CD4-positive, alpha-beta memory T cell (primary cell): ENCODE results near the gene DDX52. TPM values are rescaled to one million over a fixed set of nuclear protein-coding genes. Genes with fewer than 3 reads are reported as not detected.

ENCODE experiments used
- CTCF ChIA-PET: fragments of 350-600 bp; sonication (Branson Sonifier 250); formaldehyde crosslinking; loops from one replicate; lab custom pipeline; 2021; ENCODE audit warnings: inconsistent platforms; ENCODE audit not compliant: partially characterized antibody; lab: Charles Lee
- POLR2A ChIA-PET: fragments of 350-600 bp; sonication (Branson Sonifier 250); formaldehyde crosslinking; loops from one replicate; lab custom pipeline; 2021; ENCODE audit not compliant: partially characterized antibody; lab: Charles Lee
- DNase-seq, 5 donors: peaks; one replicate each; pipeline versions ENCODE4 v3.0.0 to v3.0.0-alpha.2; 2020 to 2022; ENCODE audit warnings: mixed read lengths in 1 of 5
- H3K27ac ChIP-seq: one replicate; pipeline ENCODE4 v1.7.0; 2013; ENCODE audit warnings: low read depth, low read length
- H3K27me3 ChIP-seq: 2 replicates; pipeline ENCODE4 v1.7.0; 2013; ENCODE audit warnings: mild to moderate bottlenecking, low read length, moderate library complexity; ENCODE audit not compliant: insufficient read depth
- H3K36me3 ChIP-seq: 2 replicates; pipeline ENCODE4 v1.7.0; 2013; ENCODE audit warnings: mild to moderate bottlenecking, low read length, moderate library complexity; ENCODE audit not compliant: insufficient read depth
- H3K4me1 ChIP-seq: 2 replicates; pipeline ENCODE4 v1.7.0; 2013; ENCODE audit warnings: mild to moderate bottlenecking, low read length, moderate library complexity; ENCODE audit not compliant: insufficient read depth
- H3K4me3 ChIP-seq, 2 donors: one replicate each; pipeline ENCODE4 v1.7.0; 2013; ENCODE audit warnings: low read length in 2 of 2, mild to moderate bottlenecking in 1 of 2
- H3K9me3 ChIP-seq, 2 donors: one replicate each; pipeline ENCODE4 v1.7.0; 2013; ENCODE audit warnings: low read length in 2 of 2, control low read depth in 1 of 2; ENCODE audit not compliant: control insufficient read depth in 1 of 2
- H3K27ac Mint-ChIP-seq, 7 donors: one replicate each; pipeline ENCODE4 v1.8.0; 2020 to 2021; ENCODE audit warnings: mixed read lengths in 7 of 7, mild to moderate bottlenecking in 6 of 7, inconsistent platforms in 3 of 7, moderate library complexity in 3 of 7
- H3K27me3 Mint-ChIP-seq, 2 donors: one replicate each; pipeline ENCODE4 v1.8.0; 2020 to 2021; ENCODE audit warnings: mixed read lengths in 2 of 2
- H3K36me3 Mint-ChIP-seq, 2 donors: one replicate each; pipeline ENCODE4 v1.8.0; 2020 to 2021; ENCODE audit warnings: mixed read lengths in 2 of 2, inconsistent platforms in 1 of 2, mild to moderate bottlenecking in 1 of 2
- H3K4me1 Mint-ChIP-seq, 4 donors: one replicate each; pipeline ENCODE4 v1.8.0; 2020 to 2021; ENCODE audit warnings: mixed read lengths in 4 of 4, mild to moderate bottlenecking in 1 of 4
- H3K4me3 Mint-ChIP-seq, 8 donors: one replicate each; pipeline ENCODE4 v1.8.0; 2020 to 2021; ENCODE audit warnings: mixed read lengths in 8 of 8, mild to moderate bottlenecking in 7 of 8, moderate library complexity in 6 of 8, inconsistent platforms in 3 of 8
- H3K9me3 Mint-ChIP-seq, 8 donors: one replicate each; pipeline ENCODE4 v1.8.0; 2020 to 2021; ENCODE audit warnings: mixed read lengths in 8 of 8, mild to moderate bottlenecking in 5 of 8, inconsistent platforms in 3 of 8, moderate library complexity in 1 of 8
- intact Hi-C: fragments of 100-400 bp; cut with micrococcal nuclease; formaldehyde crosslinking; loops from one replicate; pipeline ENCODE4 v1.15.1; 2023
- polyA plus RNA-seq, 2 donors: library from polyadenylated mRNA; unstranded; fragments of 300-500 nt; fragmentation: Illumina TruSeq; gene quantifications; one replicate each; pipeline ENCODE4 v1.2.3, GENCODE V29; 2021
- total RNA-seq, 2 experiments: library from RNA; stranded (reverse); gene quantifications; one replicate each; pipeline ENCODE4 v1.2.3, GENCODE V29; 2021

The DDX52 gene
- total and polyA plus RNA-seq, 4 experiments from 2014 or later: 10.9 to 26.5 (median 20.9) TPM

DNA sequence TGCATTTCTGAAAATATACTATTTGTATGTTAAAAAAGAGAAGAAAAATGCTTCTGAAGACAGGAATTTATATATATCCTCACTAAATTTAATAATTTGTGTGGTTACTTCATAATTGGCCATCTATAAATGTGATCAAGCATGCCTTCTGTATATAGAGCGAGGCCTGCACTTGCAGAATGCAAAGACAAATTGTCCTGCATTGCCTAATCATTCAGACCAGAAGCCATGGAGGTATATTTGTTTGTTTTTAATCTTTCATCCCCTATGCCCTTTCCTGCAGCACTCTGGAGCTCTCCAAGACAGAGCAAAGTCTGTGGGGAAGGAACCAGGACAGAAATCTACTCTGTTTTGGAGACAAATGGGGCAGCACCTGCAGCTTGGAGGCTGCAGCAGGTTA is 23.8 kb upstream of the DDX52 start:
- H3K36me3 Mint-ChIP-seq: no peaks in the 10 kb centered on the region
- DNase-seq: no peak
- H3K27me3 Mint-ChIP-seq: peaks cover 0 to 1% of the 10 kb centered on the region in 2 donors
- no peaks in the 10 kb centered on the region for H3K27me3 ChIP-seq
- ChIA-PET POLR2A (no interaction called here), CTCF (no interaction called here)
- H3K9me3 ChIP-seq: no peaks in the 10 kb centered on the region
- no peaks in the 10 kb centered on the region for H3K9me3 Mint-ChIP-seq
- no peaks in the 10 kb centered on the region for H3K4me1 Mint-ChIP-seq
- H3K27ac Mint-ChIP-seq: no peak overlapping the region
- H3K4me3 ChIP-seq: no peak overlapping the region
- H3K27ac ChIP-seq: no peak overlapping the region
- no peaks in the 10 kb centered on the region for H3K36me3 ChIP-seq
- intact Hi-C loops: no loop called here
- no peak overlapping the region for H3K4me3 Mint-ChIP-seq
- no peaks in the 10 kb centered on the region for H3K4me1 ChIP-seq

DNA sequence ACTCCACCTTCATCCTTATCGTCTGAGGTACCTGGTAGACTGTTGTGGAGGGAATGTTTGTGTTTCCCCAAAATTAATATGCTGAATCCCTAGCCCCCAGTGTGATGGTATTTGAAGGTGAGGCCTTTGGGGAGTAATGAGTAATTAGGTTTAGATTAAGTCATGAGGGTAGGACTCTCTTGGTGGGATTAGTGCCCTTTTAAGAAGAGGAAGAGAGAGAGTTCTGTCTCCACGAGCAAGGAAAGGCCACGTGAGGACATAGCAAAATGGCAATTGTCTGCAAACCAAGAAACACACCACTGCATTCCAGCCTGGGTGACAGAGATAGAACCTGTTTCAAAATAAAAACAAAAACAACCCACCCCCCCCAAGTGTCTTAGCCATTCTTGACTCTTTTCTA is 21.0 kb upstream of the DDX52 start:
- DNase-seq: no peak
- H3K27me3 ChIP-seq: no peaks in the 10 kb centered on the region
- CTCF ChIA-PET: no interaction called here
- POLR2A ChIA-PET: no interaction called here
- H3K4me3 ChIP-seq: no peak overlapping the region
- no peaks in the 10 kb centered on the region for H3K36me3 ChIP-seq
- no peak overlapping the region for H3K27ac ChIP-seq
- Mint-ChIP-seq H3K9me3 (no peaks in the 10 kb centered on the region), H3K4me3 (no peak overlapping the region), H3K36me3 (no peaks in the 10 kb centered on the region), H3K4me1 (no peaks in the 10 kb centered on the region), H3K27me3 (peaks cover 1% of the 10 kb centered on the region in 2 donors), H3K27ac (no peak overlapping the region)
- no peaks in the 10 kb centered on the region for H3K4me1 ChIP-seq
- intact Hi-C loops: no loop called here
- no peaks in the 10 kb centered on the region for H3K9me3 ChIP-seq

DNA sequence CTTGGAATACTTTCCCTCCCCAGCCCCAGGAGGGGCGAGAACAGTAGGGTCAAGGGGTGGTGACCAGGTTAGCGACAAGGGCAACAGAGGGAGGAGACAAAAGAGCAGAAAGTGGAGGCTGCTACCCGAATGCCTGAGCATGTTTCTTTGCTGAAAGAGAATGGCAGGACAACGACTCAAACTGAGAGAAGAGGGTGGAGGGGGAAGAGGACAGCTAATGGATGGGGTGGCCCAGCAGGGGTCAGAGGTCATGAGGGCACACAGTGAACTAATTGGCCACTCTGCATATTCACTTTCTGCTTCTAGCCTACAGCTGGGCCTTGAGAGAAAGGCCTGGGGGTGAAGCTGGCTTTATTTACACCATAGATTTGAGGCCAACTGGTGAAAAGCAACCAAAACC is 19.1 kb upstream of the DDX52 start:
- POLR2A ChIA-PET: no interaction called here
- H3K36me3 ChIP-seq: no peaks in the 10 kb centered on the region
- H3K27ac Mint-ChIP-seq: no peak overlapping the region
- H3K27me3 ChIP-seq: no peaks in the 10 kb centered on the region
- no peak for DNase-seq
- intact Hi-C loops: no loop called here
- peaks cover 1 to 2% of the 10 kb centered on the region in 2 donors for H3K27me3 Mint-ChIP-seq
- no peaks in the 10 kb centered on the region for H3K9me3 Mint-ChIP-seq
- H3K36me3 Mint-ChIP-seq: no peaks in the 10 kb centered on the region
- CTCF ChIA-PET: no interaction called here
- no peaks in the 10 kb centered on the region for H3K4me1 ChIP-seq
- no peak overlapping the region for H3K4me3 ChIP-seq
- H3K9me3 ChIP-seq: no peaks in the 10 kb centered on the region
- no peaks in the 10 kb centered on the region for H3K4me1 Mint-ChIP-seq
- no peak overlapping the region for H3K27ac ChIP-seq
- H3K4me3 Mint-ChIP-seq: no peak overlapping the region

DNA sequence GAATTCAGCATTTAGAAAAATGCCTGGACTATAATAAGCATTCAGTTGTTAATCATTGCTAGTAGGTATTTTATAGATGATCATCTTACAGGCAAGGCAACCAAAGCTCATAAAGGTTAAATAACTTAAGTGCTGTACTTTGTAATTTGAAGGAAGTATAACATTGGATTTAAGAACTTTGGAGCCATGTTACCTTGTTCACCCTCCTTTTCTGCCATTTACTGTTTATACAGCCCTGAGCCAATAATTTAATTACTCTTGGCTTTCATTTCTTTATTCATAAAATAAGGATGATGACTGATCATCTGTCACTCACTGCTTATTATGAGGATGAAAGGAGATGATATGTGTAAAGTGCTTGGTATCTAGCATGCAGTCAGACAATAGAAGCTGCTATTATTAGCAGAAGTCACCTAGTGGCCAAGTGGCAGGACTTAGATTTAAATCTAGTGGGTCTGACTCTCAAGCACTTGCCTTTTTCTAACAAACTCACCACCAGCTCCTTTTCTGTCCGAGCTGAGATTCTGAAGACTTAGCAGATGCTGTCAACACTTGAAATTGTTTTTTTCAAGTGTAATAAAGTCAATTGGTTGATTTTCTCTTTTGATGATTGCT is 18.3 kb upstream of the DDX52 start:
- H3K36me3 ChIP-seq: no peaks in the 10 kb centered on the region
- no peaks in the 10 kb centered on the region for H3K4me1 Mint-ChIP-seq
- intact Hi-C loops: no loop called here
- CTCF ChIA-PET: no interaction called here
- no peaks in the 10 kb centered on the region for H3K36me3 Mint-ChIP-seq
- H3K9me3 ChIP-seq: no peaks in the 10 kb centered on the region
- POLR2A ChIA-PET: no interaction called here
- H3K27me3 ChIP-seq: no peaks in the 10 kb centered on the region
- no peak overlapping the region for H3K27ac Mint-ChIP-seq
- peaks cover 1 to 4% of the 10 kb centered on the region in 2 donors for H3K27me3 Mint-ChIP-seq
- no peaks in the 10 kb centered on the region for H3K4me1 ChIP-seq
- H3K9me3 Mint-ChIP-seq: no peaks in the 10 kb centered on the region
- no peak overlapping the region for H3K4me3 ChIP-seq
- H3K4me3 Mint-ChIP-seq: no peak overlapping the region
- no peak for DNase-seq
- H3K27ac ChIP-seq: no peak overlapping the region

DNA sequence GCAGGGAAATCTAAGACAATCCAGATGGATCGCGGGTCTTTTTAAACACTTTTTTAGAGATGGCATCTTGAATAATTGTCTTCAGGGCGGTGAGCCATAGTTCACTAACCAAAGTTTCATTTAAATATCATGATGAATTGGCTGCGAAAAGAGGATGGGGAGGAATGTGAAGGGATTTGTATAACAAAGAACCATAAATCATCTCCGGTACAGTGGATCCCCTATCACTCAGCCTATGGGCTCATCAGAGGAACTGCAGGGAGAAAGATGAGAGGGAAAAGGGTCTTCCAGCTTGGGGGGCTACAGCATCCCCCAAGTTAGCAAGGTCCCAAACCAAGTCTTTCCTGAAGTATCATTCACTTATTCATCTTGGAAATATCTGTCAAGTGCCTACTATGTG is 16.7 kb upstream of the DDX52 start:
- POLR2A ChIA-PET: no interaction called here
- Histone ChIP-seq H3K4me3 (no peak overlapping the region), H3K36me3 (no peaks in the 10 kb centered on the region), H3K9me3 (no peaks in the 10 kb centered on the region), H3K4me1 (no peaks in the 10 kb centered on the region), H3K27me3 (no peaks in the 10 kb centered on the region), H3K27ac (no peak overlapping the region)
- H3K27me3 Mint-ChIP-seq: peaks cover 1 to 4% of the 10 kb centered on the region in 2 donors
- no peak overlapping the region for H3K4me3 Mint-ChIP-seq
- no peak for DNase-seq
- intact Hi-C loops: no loop called here
- no peaks in the 10 kb centered on the region for H3K9me3 Mint-ChIP-seq
- CTCF ChIA-PET: no interaction called here
- H3K36me3 Mint-ChIP-seq: no peaks in the 10 kb centered on the region
- no peaks in the 10 kb centered on the region for H3K4me1 Mint-ChIP-seq
- H3K27ac Mint-ChIP-seq: no peak overlapping the region

DNA sequence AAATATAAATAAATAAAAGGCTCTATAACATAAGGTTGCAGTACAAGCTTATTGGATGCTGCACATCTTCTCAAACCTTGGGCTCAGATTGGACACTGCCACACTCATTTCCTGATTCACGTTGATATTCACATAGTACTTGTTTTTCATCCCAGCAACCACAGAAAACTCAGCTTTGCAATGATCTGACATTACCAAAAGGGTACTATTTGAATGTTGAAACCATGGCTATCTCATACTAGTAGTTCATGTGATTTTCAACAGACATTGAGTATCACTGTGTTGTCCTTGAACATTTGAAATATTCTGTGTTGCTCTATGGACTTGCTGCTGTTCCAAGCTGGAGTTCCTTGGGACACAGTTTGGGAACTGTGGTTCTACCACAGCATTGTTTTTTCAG is 14.0 kb upstream of the DDX52 start:
- H3K4me1 Mint-ChIP-seq: no peaks in the 10 kb centered on the region
- Histone ChIP-seq H3K36me3 (no peaks in the 10 kb centered on the region), H3K4me3 (no peak overlapping the region), H3K27me3 (peaks cover under 1% of the 10 kb centered on the region), H3K9me3 (no peaks in the 10 kb centered on the region), H3K27ac (no peak overlapping the region), H3K4me1 (no peaks in the 10 kb centered on the region)
- POLR2A ChIA-PET: no interaction called here
- H3K27ac Mint-ChIP-seq: no peak overlapping the region
- H3K36me3 Mint-ChIP-seq: no peaks in the 10 kb centered on the region
- H3K27me3 Mint-ChIP-seq: peaks cover 4% of the 10 kb centered on the region in 2 donors
- H3K4me3 Mint-ChIP-seq: no peak overlapping the region
- H3K9me3 Mint-ChIP-seq: no peaks in the 10 kb centered on the region
- no peak for DNase-seq
- intact Hi-C loops: no loop called here
- CTCF ChIA-PET: interaction anchor here (0.5 kb wide), 1 partner anchor 46 kb away, joined by 3 read pairs; no protein-coding TSS in a partner anchor

DNA sequence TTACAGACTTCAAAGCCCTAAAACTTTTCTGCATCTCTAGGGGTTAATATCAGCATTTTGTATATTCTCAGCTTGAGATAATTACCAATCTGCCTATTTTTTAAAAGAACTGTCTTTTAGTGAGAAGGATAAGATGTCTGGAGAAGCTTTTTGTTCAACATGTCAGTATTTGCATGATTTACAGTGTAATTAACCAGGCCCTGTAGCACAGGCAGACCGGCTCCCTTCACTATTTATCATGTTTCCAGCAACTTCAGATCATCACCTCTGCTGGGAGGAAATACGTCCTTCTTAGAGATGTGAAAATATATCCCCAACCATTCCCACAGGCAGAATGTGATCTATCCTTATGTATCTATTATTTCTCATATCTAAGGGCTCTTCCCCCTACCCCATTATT is 8.6 kb upstream of the DDX52 start:
- no peaks in the 10 kb centered on the region for H3K36me3 ChIP-seq
- H3K4me3 ChIP-seq: no peak overlapping the region
- CTCF ChIA-PET: no interaction called here
- intact Hi-C loops: no loop called here
- no peak for DNase-seq
- no peaks in the 10 kb centered on the region for H3K9me3 ChIP-seq
- Mint-ChIP-seq H3K36me3 (no peaks in the 10 kb centered on the region), H3K4me1 (no peaks in the 10 kb centered on the region), H3K4me3 (no peak overlapping the region), H3K27ac (no peak overlapping the region), H3K27me3 (peaks cover 26 to 32% of the 10 kb centered on the region in 2 donors), H3K9me3 (no peaks in the 10 kb centered on the region)
- H3K27ac ChIP-seq: no peak overlapping the region
- POLR2A ChIA-PET: no interaction called here
- H3K27me3 ChIP-seq: peaks cover 6% of the 10 kb centered on the region
- H3K4me1 ChIP-seq: no peaks in the 10 kb centered on the region
